Astrocyte (in vitro differentiated cells and primary cell): ENCODE results near the gene ZMYND11. TPM values are rescaled to one million over a fixed set of nuclear protein-coding genes. Genes with fewer than 3 reads are reported as not detected.

Experiments used
- DNase-seq: peaks from one replicate; pipeline ENCODE4 v3.0.0-alpha.2; 2010; ENCODE audit warnings: low read depth
- FAIRE-seq: peaks from 2 replicates; lab custom pipeline; 2011; peaks lifted over from hg19 to GRCh38; lab: Jason Lieb, UNC
- H2AFZ ChIP-seq: 2 replicates; pipeline ENCODE4 v1.6.0; 2012; ENCODE audit warnings: low read depth, low read length, inconsistent platforms
- H3K27ac ChIP-seq: 2 replicates; pipeline ENCODE4 v1.5.1; 2011; ENCODE audit warnings: low read depth, low read length, inconsistent platforms
- H3K27me3 ChIP-seq: 2 replicates; pipeline ENCODE4 v1.6.0; 2011; ENCODE audit warnings: low read length, inconsistent platforms; ENCODE audit not compliant: insufficient read depth
- H3K36me3 ChIP-seq: 2 replicates; pipeline ENCODE4 v1.5.1; 2011; ENCODE audit warnings: low read length, inconsistent platforms; ENCODE audit not compliant: insufficient read depth
- H3K4me1 ChIP-seq: 2 replicates; pipeline ENCODE4 v1.5.1; 2011; ENCODE audit warnings: low read length, inconsistent platforms; ENCODE audit not compliant: insufficient read depth
- H3K4me2 ChIP-seq: 2 replicates; pipeline ENCODE4 v1.6.0; 2012; ENCODE audit warnings: low read length, inconsistent platforms
- H3K4me3 ChIP-seq: 2 replicates; pipeline ENCODE4 v1.5.1; 2011; ENCODE audit warnings: low read depth, mild to moderate bottlenecking, low read length, inconsistent platforms; ENCODE audit not compliant: insufficient read depth
- H3K79me2 ChIP-seq: 2 replicates; pipeline ENCODE4 v1.6.0; 2012; ENCODE audit warnings: mild to moderate bottlenecking, low read length, inconsistent platforms; ENCODE audit not compliant: insufficient read depth
- H3K9ac ChIP-seq: 2 replicates; pipeline ENCODE4 v1.6.0; 2012; ENCODE audit warnings: mild to moderate bottlenecking, low read length, inconsistent platforms
- H3K9me3 ChIP-seq: 2 replicates; pipeline ENCODE4 v1.5.1; 2012; ENCODE audit warnings: low read depth, mild to moderate bottlenecking, low read length, inconsistent platforms; ENCODE audit not compliant: insufficient read depth
- H4K20me1 ChIP-seq: 2 replicates; pipeline ENCODE4 v1.6.0; 2012; ENCODE audit warnings: low read length, inconsistent platforms; ENCODE audit not compliant: insufficient read depth
- H3K27ac Mint-ChIP-seq: one replicate; pipeline ENCODE4 v1.8.0; 2021; ENCODE audit warnings: mild to moderate bottlenecking, mixed read lengths; ENCODE audit not compliant: unreplicated experiment
- H3K27me3 Mint-ChIP-seq: one replicate; pipeline ENCODE4 v1.8.0; 2021; ENCODE audit warnings: low read depth, mixed read lengths; ENCODE audit not compliant: unreplicated experiment
- H3K36me3 Mint-ChIP-seq: one replicate; pipeline ENCODE4 v1.8.0; 2021; ENCODE audit warnings: low read depth, mixed read lengths; ENCODE audit not compliant: unreplicated experiment
- H3K4me1 Mint-ChIP-seq: one replicate; pipeline ENCODE4 v1.8.0; 2021; ENCODE audit warnings: low read depth, mixed read lengths; ENCODE audit not compliant: unreplicated experiment
- H3K4me3 Mint-ChIP-seq: one replicate; pipeline ENCODE4 v1.8.0; 2021; ENCODE audit warnings: mild to moderate bottlenecking, moderate library complexity, mixed read lengths; ENCODE audit not compliant: unreplicated experiment
- H3K9me3 Mint-ChIP-seq: one replicate; pipeline ENCODE4 v1.8.0; 2021; ENCODE audit warnings: mild to moderate bottlenecking, mixed read lengths; ENCODE audit not compliant: unreplicated experiment
- EZH2 ChIP-seq: IDR thresholded peaks from 2 replicates; pipeline ENCODE4 v1.6.1; 2012; ENCODE audit warnings: mild to moderate bottlenecking, low read length, inconsistent platforms; ENCODE audit not compliant: insufficient read depth
- total RNA-seq: library from RNA; stranded (reverse); gene quantifications from 2 replicates; pipeline ENCODE4 v1.2.1, GENCODE V29; 2021
- TF ChIP-seq, protein P1 (sequence below): IDR thresholded peaks from 2 replicates; pipeline ENCODE4 v1.5.1; 2011; ENCODE audit warnings: low read depth, mild to moderate bottlenecking, inconsistent platforms, low read length, moderate library complexity; ENCODE audit not compliant: insufficient read depth

Gene ZMYND11
- total RNA-seq, 1 donor from 2014 or later: 37.9 TPM

DNA sequence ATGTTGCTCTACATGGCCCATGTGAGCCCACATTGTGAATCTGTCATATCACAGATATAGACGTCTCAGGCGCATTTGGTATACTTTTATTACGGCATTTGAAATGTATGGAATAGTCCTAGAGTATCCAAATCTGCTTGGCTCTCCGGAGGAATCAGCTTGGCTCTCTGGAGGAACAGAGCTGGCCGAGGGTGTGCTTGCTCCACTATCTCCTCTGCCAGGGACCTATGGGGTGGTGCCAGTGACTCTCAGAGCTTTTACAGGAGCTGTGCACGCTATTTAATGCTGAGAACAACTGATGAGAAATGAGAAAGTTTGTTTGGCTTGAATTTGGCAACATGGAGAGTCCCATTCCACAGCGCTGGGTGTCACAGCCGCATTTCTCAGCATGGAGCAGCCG, 144.0 kb downstream of the ZMYND11 start:
- H3K4me3 Mint-ChIP-seq: no peak overlapping the region
- no peak for DNase-seq
- H3K4me1 ChIP-seq: peaks cover 7% of the 10 kb centered on the region
- H3K4me1 Mint-ChIP-seq: no peaks in the 10 kb centered on the region
- H3K36me3 Mint-ChIP-seq: peaks cover 41% of the 10 kb centered on the region
- H3K4me2 ChIP-seq: no peak overlapping the region
- no peaks in the 10 kb centered on the region for H3K27me3 Mint-ChIP-seq
- no peaks in the 10 kb centered on the region for H3K9me3 Mint-ChIP-seq
- no peaks in the 10 kb centered on the region for H4K20me1 ChIP-seq
- H2AFZ ChIP-seq: no peak overlapping the region
- no peak for TF ChIP-seq EZH2
- no peak overlapping the region for H3K4me3 ChIP-seq
- H3K27ac Mint-ChIP-seq: no peak overlapping the region
- peaks cover 26% of the 10 kb centered on the region for H3K36me3 ChIP-seq
- no peaks in the 10 kb centered on the region for H3K79me2 ChIP-seq
- H3K27me3 ChIP-seq: no peaks in the 10 kb centered on the region
- no peaks in the 10 kb centered on the region for H3K9me3 ChIP-seq
- H3K27ac ChIP-seq: no peak overlapping the region
- no peak for FAIRE-seq
- no peak overlapping the region for H3K9ac ChIP-seq

DNA sequence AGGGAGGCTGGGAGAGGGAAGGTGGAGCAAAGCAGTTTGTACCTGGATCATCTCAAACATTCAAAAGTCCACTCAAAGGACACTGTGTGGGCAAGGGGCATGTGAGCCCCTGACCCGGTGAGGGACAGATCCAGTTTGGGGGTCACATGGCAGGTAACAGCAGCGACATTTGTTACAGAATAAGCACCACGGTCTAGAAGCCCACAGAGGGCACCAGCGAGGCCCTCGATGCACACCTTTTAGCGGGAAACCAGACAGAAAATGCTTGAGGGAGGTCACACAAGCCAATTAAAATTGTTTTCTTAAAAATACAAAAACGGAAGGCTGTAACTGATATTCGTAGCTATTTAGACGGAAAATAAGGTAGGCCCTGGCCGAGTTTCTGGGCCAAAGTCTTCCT, 144.4 kb downstream of the ZMYND11 start:
- Histone ChIP-seq H2AFZ (no peak overlapping the region), H3K27ac (no peak overlapping the region), H3K9me3 (no peaks in the 10 kb centered on the region), H3K27me3 (no peaks in the 10 kb centered on the region), H3K36me3 (peaks cover 26% of the 10 kb centered on the region), H3K4me1 (peaks cover 7% of the 10 kb centered on the region), H3K4me3 (no peak overlapping the region), H3K9ac (no peak overlapping the region), H3K4me2 (no peak overlapping the region), H3K79me2 (no peaks in the 10 kb centered on the region), H4K20me1 (no peaks in the 10 kb centered on the region)
- TF ChIP-seq, protein P1, sequence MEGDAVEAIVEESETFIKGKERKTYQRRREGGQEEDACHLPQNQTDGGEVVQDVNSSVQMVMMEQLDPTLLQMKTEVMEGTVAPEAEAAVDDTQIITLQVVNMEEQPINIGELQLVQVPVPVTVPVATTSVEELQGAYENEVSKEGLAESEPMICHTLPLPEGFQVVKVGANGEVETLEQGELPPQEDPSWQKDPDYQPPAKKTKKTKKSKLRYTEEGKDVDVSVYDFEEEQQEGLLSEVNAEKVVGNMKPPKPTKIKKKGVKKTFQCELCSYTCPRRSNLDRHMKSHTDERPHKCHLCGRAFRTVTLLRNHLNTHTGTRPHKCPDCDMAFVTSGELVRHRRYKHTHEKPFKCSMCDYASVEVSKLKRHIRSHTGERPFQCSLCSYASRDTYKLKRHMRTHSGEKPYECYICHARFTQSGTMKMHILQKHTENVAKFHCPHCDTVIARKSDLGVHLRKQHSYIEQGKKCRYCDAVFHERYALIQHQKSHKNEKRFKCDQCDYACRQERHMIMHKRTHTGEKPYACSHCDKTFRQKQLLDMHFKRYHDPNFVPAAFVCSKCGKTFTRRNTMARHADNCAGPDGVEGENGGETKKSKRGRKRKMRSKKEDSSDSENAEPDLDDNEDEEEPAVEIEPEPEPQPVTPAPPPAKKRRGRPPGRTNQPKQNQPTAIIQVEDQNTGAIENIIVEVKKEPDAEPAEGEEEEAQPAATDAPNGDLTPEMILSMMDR: no peak
- no peak for TF ChIP-seq EZH2
- H3K27me3 Mint-ChIP-seq: no peaks in the 10 kb centered on the region
- FAIRE-seq (no peak), DNase-seq (no peak)
- H3K36me3 Mint-ChIP-seq: peaks cover 43% of the 10 kb centered on the region
- H3K4me1 Mint-ChIP-seq: no peaks in the 10 kb centered on the region
- no peak overlapping the region for H3K4me3 Mint-ChIP-seq
- no peaks in the 10 kb centered on the region for H3K9me3 Mint-ChIP-seq
- no peak overlapping the region for H3K27ac Mint-ChIP-seq

DNA sequence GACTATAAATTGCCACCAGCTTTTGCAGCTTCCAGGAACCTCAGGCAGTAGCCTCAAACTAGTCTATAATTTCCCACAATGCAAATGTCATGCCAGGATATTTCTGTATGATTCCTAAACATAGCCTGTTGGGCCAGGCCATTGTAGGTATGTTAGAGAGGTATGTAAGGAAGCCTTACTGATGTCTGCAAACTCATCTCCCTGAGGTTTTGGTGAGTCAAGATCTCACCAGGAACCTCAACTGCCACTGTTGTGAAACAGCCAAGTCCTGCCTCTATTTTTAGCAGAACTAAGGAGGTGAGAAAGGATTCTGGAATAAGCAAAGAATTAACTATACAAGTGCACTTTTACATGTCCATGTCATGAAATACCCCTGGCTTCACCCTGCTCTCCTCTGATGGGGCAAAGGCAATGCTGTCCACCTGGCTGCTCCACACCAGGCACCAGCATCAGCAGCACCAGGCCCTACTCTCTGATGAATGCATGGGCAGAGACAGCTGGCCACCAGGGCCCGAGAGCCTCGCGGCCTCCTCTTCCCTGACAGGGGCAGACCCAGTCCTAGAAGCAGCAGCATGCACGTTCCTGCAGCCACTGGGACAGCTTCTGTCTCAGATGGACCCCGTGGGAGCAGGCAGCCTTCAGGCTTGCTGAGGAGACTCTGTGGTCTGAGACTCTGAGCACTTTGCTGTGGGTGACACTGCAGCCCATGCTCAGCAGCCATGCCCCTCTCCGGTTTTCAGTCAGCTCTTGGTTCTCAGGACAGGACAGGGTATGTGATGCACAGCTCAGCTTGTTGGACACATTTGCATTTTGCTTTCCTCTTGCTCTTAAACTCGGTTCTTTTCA, 147.3 kb downstream of the ZMYND11 start:
- TF ChIP-seq, protein P1: no peak
- no peak for TF ChIP-seq EZH2
- FAIRE-seq (peak; percentile 96), DNase-seq (peak; percentile 61)
- H3K4me1 ChIP-seq: peaks cover 10% of the 10 kb centered on the region
- no peaks in the 10 kb centered on the region for H3K27me3 ChIP-seq
- H3K4me2 ChIP-seq: peak overlapping the region; percentile 15
- peaks cover 44% of the 10 kb centered on the region for H3K36me3 Mint-ChIP-seq
- H3K9me3 ChIP-seq: no peaks in the 10 kb centered on the region
- no peaks in the 10 kb centered on the region for H3K4me1 Mint-ChIP-seq
- H3K36me3 ChIP-seq: peaks cover 20% of the 10 kb centered on the region
- no peak overlapping the region for H3K4me3 Mint-ChIP-seq
- no peak overlapping the region for H3K27ac Mint-ChIP-seq
- H3K9me3 Mint-ChIP-seq: no peaks in the 10 kb centered on the region
- H3K79me2 ChIP-seq: no peaks in the 10 kb centered on the region
- H2AFZ ChIP-seq: no peak overlapping the region
- H4K20me1 ChIP-seq: no peaks in the 10 kb centered on the region
- no peak overlapping the region for H3K27ac ChIP-seq
- H3K27me3 Mint-ChIP-seq: no peaks in the 10 kb centered on the region
- H3K4me3 ChIP-seq: no peak overlapping the region
- no peak overlapping the region for H3K9ac ChIP-seq
